ENCODE data around the gene CCDC180. TPM values are rescaled to one million over a fixed set of nuclear protein-coding genes. Genes with fewer than 3 reads are reported as not detected.

The CCDC180 gene
- polyA plus RNA-seq, 1 of the 3 experiments (the other 2 are of a cell fraction): 1.0 TPM

GRCh38 chr9:97321691-97322090 lies 14.2 kb downstream of the CCDC180 start:
- no peak overlapping the region for H3K27ac ChIP-seq (ENCODE audit: low read depth in 2 of 2, low read length in 1 of 2)
- H3K4me3 ChIP-seq (ENCODE audit: low read depth in 2 of 2, low read length in 1 of 2): no peak overlapping the region
- H3K79me2 ChIP-seq (ENCODE audit: insufficient read depth): no peaks in the 10 kb centered on the region
- H2AFZ ChIP-seq (ENCODE audit: low read depth): no peak overlapping the region
- no peaks in the 10 kb centered on the region for H3F3A ChIP-seq (replicated peaks; ENCODE audit: insufficient read depth)
- no peaks in the 10 kb centered on the region for H3K27me3 ChIP-seq (ENCODE audit: insufficient read depth)
- DNase-seq: no peak
- no peak overlapping the region for H3K4me2 ChIP-seq
- H3K9me3 ChIP-seq: no peaks in the 10 kb centered on the region
- H3K9me2 ChIP-seq: no peaks in the 10 kb centered on the region
- ChIA-PET POLR2A (no interaction called here), CTCF (no interaction called here)
- WGBS (ENCODE audit: low lambda C conversion rate): 54% methylated on average over 4 of the region's 4 CpGs
- H3K4me1 ChIP-seq (ENCODE audit: control insufficient read depth in 1 of 2, insufficient read depth in 2 of 2, low read depth in 1 of 2, low read length in 1 of 2): no peaks in the 10 kb centered on the region; a peak in 1 of 4 replicates
- no peak for TF ChIP-seq USF1 (IDR thresholded peaks at IDR 0.05; ENCODE audit: borderline replicate concordance, low read depth)
- TF ChIP-seq SMC3 (IDR thresholded peaks at IDR 0.05; ENCODE audit: low read depth, low read length): no peak
- no peak for TF ChIP-seq FOSL2 (IDR thresholded peaks at IDR 0.05; ENCODE audit: borderline replicate concordance, low read depth)
- no peak overlapping the region for H3K9ac ChIP-seq
- peaks cover 0 to 4% of the 10 kb centered on the region in 2 experiments for H3K36me3 ChIP-seq (replicated peaks in 1 of 2; ENCODE audit: control insufficient read depth in 1 of 2, insufficient read depth in 2 of 2, low read length in 1 of 2)
- no peaks in the 10 kb centered on the region for H4K20me1 ChIP-seq (ENCODE audit: insufficient read depth)

DNA sequence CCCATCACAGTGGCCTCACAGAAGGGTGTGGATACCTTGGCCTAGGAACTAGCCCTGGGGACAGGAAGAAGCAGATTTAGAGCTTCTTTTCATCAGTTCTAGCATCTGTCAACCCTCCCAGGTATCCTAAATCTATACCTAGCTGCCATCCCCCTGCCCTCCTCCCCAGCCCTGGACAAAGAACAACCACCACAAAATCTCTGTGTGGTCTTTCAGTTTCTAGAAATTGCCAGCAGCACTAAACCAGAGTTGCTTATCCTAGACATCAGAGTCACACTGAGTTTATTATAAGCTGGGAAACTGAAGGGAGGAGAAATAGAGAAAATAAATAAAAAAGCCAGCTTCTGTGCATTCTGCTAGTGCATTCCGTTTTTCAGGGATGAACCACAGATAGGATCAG lies 14.6 kb downstream of the CCDC180 start:
- peaks cover 0 to 4% of the 10 kb centered on the region in 2 experiments for H3K36me3 ChIP-seq (replicated peaks in 1 of 2; ENCODE audit: control insufficient read depth in 1 of 2, insufficient read depth in 2 of 2, low read length in 1 of 2)
- no peaks in the 10 kb centered on the region for H3K27me3 ChIP-seq (ENCODE audit: insufficient read depth)
- H3K4me2 ChIP-seq: no peak overlapping the region
- H4K20me1 ChIP-seq (ENCODE audit: insufficient read depth): no peaks in the 10 kb centered on the region
- no peaks in the 10 kb centered on the region for H3K9me3 ChIP-seq
- ChIA-PET CTCF (no interaction called here), POLR2A (interaction anchor here (1.0 kb wide), 1 partner anchor 84 kb away, joined by 3 read pairs; no protein-coding TSS in a partner anchor)
- H3K27ac ChIP-seq (ENCODE audit: low read depth in 2 of 2, low read length in 1 of 2): no peak overlapping the region
- H3K4me3 ChIP-seq (ENCODE audit: low read depth in 2 of 2, low read length in 1 of 2): no peak overlapping the region
- H2AFZ ChIP-seq (ENCODE audit: low read depth): no peak overlapping the region
- no peak overlapping the region for H3K9ac ChIP-seq
- no peaks in the 10 kb centered on the region for H3F3A ChIP-seq (replicated peaks; ENCODE audit: insufficient read depth)
- no peaks in the 10 kb centered on the region; a peak in 1 of 4 replicates for H3K4me1 ChIP-seq (ENCODE audit: control insufficient read depth in 1 of 2, insufficient read depth in 2 of 2, low read depth in 1 of 2, low read length in 1 of 2)
- H3K9me2 ChIP-seq: no peaks in the 10 kb centered on the region
- no peak for DNase-seq
- 55% methylated on average over 1 of the region's 1 CpG for WGBS (ENCODE audit: low lambda C conversion rate)
- H3K79me2 ChIP-seq (ENCODE audit: insufficient read depth): no peaks in the 10 kb centered on the region
- TF ChIP-seq, protein P1, sequence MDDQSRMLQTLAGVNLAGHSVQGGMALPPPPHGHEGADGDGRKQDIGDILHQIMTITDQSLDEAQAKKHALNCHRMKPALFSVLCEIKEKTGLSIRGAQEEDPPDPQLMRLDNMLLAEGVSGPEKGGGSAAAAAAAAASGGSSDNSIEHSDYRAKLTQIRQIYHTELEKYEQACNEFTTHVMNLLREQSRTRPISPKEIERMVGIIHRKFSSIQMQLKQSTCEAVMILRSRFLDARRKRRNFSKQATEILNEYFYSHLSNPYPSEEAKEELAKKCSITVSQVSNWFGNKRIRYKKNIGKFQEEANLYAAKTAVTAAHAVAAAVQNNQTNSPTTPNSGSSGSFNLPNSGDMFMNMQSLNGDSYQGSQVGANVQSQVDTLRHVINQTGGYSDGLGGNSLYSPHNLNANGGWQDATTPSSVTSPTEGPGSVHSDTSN (IDR thresholded peaks at IDR 0.05): no peak
- TF ChIP-seq RCOR1 (IDR thresholded peaks at IDR 0.05; ENCODE audit: low read length): no peak
- no peak for TF ChIP-seq FOSL2 (IDR thresholded peaks at IDR 0.05; ENCODE audit: borderline replicate concordance, low read depth)
- TF ChIP-seq, protein P2, sequence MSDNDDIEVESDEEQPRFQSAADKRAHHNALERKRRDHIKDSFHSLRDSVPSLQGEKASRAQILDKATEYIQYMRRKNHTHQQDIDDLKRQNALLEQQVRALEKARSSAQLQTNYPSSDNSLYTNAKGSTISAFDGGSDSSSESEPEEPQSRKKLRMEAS (IDR thresholded peaks at IDR 0.05; ENCODE audit: low read depth): no peak
- TF ChIP-seq GABPA (IDR thresholded peaks at IDR 0.05; ENCODE audit: low read depth): no peak
- no peak for TF ChIP-seq YY1 (IDR thresholded peaks at IDR 0.05; ENCODE audit: low read depth)
- TF ChIP-seq TCF12 (IDR thresholded peaks at IDR 0.05): no peak

DNA sequence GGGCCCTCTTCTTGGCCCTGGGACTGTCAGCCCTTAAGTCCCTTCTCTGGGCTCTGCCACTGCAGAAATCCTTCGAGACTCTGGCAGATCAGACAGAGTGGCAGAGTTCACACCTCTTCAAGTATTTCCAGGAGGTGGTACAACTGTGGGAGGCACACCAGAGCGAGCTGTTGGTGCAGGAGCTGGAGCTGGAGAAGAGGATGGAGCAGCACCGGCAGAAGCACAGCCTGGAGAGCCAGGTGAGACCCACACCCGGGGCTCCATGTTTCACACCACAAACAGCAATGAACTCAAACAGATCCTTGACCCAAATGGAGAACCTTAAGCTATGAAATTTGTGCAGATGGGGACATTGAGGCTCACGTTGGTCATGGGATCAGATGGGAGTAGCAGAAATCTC lies 17.5 kb downstream of the CCDC180 start:
- Histone ChIP-seq H3K4me3 (ENCODE audit: low read depth in 2 of 2, low read length in 1 of 2) (no peak overlapping the region), H3K9me3 (no peaks in the 10 kb centered on the region), H3K4me1 (ENCODE audit: control insufficient read depth in 1 of 2, insufficient read depth in 2 of 2, low read depth in 1 of 2, low read length in 1 of 2) (no peaks in the 10 kb centered on the region; a peak in 1 of 4 replicates), H3K4me2 (no peak overlapping the region), H3K9me2 (no peaks in the 10 kb centered on the region), H3K27me3 (ENCODE audit: insufficient read depth) (no peaks in the 10 kb centered on the region), H3K9ac (no peak overlapping the region), H3K36me3 (replicated peaks in 1 of 2; ENCODE audit: control insufficient read depth in 1 of 2, insufficient read depth in 2 of 2, low read length in 1 of 2) (peaks cover 0 to 4% of the 10 kb centered on the region in 2 experiments), H3F3A (replicated peaks; ENCODE audit: insufficient read depth) (no peaks in the 10 kb centered on the region), H3K27ac (ENCODE audit: low read depth in 2 of 2, low read length in 1 of 2) (no peak overlapping the region), H2AFZ (ENCODE audit: low read depth) (no peak overlapping the region), H4K20me1 (ENCODE audit: insufficient read depth) (no peaks in the 10 kb centered on the region), H3K79me2 (ENCODE audit: insufficient read depth) (no peaks in the 10 kb centered on the region)
- 55% methylated on average over 2 of the region's 5 CpGs for WGBS (ENCODE audit: low lambda C conversion rate)
- no peak for DNase-seq
- ChIA-PET POLR2A (interaction anchor here (0.6 kb wide), 1 partner anchor 10 kb away, joined by 3 read pairs; no protein-coding TSS in a partner anchor), CTCF (no interaction called here)
- no peak for TF ChIP-seq ELF1 (IDR thresholded peaks at IDR 0.05)
- no peak for TF ChIP-seq SMC3 (IDR thresholded peaks at IDR 0.05; ENCODE audit: low read depth, low read length)
- TF ChIP-seq NFIC (IDR thresholded peaks at IDR 0.05; ENCODE audit: borderline replicate concordance): no peak
- TF ChIP-seq, protein P3, sequence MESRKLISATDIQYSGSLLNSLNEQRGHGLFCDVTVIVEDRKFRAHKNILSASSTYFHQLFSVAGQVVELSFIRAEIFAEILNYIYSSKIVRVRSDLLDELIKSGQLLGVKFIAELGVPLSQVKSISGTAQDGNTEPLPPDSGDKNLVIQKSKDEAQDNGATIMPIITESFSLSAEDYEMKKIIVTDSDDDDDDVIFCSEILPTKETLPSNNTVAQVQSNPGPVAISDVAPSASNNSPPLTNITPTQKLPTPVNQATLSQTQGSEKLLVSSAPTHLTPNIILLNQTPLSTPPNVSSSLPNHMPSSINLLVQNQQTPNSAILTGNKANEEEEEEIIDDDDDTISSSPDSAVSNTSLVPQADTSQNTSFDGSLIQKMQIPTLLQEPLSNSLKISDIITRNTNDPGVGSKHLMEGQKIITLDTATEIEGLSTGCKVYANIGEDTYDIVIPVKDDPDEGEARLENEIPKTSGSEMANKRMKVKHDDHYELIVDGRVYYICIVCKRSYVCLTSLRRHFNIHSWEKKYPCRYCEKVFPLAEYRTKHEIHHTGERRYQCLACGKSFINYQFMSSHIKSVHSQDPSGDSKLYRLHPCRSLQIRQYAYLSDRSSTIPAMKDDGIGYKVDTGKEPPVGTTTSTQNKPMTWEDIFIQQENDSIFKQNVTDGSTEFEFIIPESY (IDR thresholded peaks at IDR 0.05; ENCODE audit: borderline replicate concordance, low read depth): no peak
- TF ChIP-seq, protein P4, sequence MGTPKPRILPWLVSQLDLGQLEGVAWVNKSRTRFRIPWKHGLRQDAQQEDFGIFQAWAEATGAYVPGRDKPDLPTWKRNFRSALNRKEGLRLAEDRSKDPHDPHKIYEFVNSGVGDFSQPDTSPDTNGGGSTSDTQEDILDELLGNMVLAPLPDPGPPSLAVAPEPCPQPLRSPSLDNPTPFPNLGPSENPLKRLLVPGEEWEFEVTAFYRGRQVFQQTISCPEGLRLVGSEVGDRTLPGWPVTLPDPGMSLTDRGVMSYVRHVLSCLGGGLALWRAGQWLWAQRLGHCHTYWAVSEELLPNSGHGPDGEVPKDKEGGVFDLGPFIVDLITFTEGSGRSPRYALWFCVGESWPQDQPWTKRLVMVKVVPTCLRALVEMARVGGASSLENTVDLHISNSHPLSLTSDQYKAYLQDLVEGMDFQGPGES (IDR thresholded peaks at IDR 0.05; ENCODE audit: low read depth, low read length): no peak
- TF ChIP-seq, protein P1 (IDR thresholded peaks at IDR 0.05): no peak
- TF ChIP-seq USF2 (IDR thresholded peaks at IDR 0.05; ENCODE audit: borderline replicate concordance, low read depth, low read length): no peak
- no peak for TF ChIP-seq CHD2 (IDR thresholded peaks at IDR 0.05; ENCODE audit: low read length, partially characterized antibody)

Measured in SK-N-SH (cell line).